ENCODE measurements around the gene ATG2A.

DNA sequence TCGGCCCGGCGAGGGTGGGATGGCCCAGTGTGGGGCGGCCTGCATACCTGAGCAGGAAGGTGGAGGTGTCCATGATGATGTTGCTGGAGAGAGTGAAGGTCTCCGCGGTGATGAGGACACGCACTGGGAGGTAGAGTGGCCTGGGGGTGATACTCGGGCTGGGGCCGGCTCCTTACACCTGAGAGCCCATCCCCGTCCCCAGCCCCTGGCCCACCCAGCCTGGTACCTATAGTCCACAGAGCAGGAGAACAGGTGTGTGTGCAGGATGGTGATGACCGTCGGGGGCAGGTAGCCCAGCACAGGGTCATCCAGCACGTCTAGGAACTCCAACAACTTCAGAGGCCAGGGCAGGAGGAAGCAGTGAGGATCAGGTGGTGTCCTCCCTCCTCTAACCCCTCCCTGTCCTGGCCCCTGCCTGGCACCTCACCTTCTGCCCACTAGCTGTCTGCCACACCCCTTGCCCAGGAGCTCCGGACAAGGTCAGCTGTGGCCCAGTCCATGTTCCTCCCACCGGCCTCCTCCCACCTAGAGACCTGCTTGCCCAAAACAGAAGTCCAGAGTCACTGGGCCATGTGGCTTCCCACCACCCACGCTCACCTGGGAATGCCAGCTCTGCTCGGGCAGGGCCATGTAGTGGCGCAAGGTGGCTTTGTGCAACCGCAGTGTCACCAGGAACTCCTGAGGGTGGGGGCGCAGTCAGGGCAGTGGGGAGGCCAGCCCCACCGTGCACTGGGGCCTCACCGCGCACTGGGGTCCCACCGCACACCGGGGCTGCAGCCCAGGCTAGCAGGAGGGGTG, 11.3 kb downstream of the ATG2A start:
- no peak for TF ChIP-seq MYC (IDR thresholded peaks at IDR 0.05; ENCODE audit: low read depth, low read length)
- TF ChIP-seq EZH2 (IDR thresholded peaks at IDR 0.05; ENCODE audit: borderline replicate concordance, low read depth, low read length, severe bottlenecking): no peak
- TF ChIP-seq, protein P1, sequence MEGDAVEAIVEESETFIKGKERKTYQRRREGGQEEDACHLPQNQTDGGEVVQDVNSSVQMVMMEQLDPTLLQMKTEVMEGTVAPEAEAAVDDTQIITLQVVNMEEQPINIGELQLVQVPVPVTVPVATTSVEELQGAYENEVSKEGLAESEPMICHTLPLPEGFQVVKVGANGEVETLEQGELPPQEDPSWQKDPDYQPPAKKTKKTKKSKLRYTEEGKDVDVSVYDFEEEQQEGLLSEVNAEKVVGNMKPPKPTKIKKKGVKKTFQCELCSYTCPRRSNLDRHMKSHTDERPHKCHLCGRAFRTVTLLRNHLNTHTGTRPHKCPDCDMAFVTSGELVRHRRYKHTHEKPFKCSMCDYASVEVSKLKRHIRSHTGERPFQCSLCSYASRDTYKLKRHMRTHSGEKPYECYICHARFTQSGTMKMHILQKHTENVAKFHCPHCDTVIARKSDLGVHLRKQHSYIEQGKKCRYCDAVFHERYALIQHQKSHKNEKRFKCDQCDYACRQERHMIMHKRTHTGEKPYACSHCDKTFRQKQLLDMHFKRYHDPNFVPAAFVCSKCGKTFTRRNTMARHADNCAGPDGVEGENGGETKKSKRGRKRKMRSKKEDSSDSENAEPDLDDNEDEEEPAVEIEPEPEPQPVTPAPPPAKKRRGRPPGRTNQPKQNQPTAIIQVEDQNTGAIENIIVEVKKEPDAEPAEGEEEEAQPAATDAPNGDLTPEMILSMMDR (IDR thresholded peaks at IDR 0.05; ENCODE audit: extremely low read depth in 1 of 2, insufficient read depth in 1 of 2, low read depth in 1 of 2, low read length in 2 of 2): no peak
